ENCODE results near the gene GTPBP6. TPM values are rescaled to one million over a fixed set of nuclear protein-coding genes. Genes with fewer than 3 reads are reported as not detected.

Gene GTPBP6
- total and polyA plus RNA-seq, 2 donors (not counting 3 experiments of a cell fraction or from before 2014, with no cell fraction given) = 39.1 to 63.5 TPM

- ChIA-PET CTCF (no interaction called here), POLR2A (no interaction called here)
- no peak overlapping the region for H3K9ac ChIP-seq (replicated peaks; ENCODE audit: extremely low read depth, insufficient read depth, low read length)
- no peaks in the 10 kb centered on the region for H3K79me2 ChIP-seq (ENCODE audit: control insufficient read depth, insufficient read depth, low read length)
- no peaks in the 10 kb centered on the region for H3K27me3 ChIP-seq (ENCODE audit: control insufficient read depth in 2 of 2, insufficient read depth in 2 of 2, low read length in 2 of 2)
- DNase-seq (ENCODE audit: low read depth, low spot score) (no peak), FAIRE-seq (no peak)
- H3K4me2 ChIP-seq (ENCODE audit: insufficient read depth, low read length) = no peak overlapping the region
- no peaks in the 10 kb centered on the region for H3K9me1 ChIP-seq (replicated peaks; ENCODE audit: control insufficient read depth, extremely low read depth, insufficient read depth, low read length)
- H3K4me3 ChIP-seq (replicated peaks in 1 of 3; ENCODE audit: insufficient read depth in 1 of 3, low read depth in 1 of 3, low read length in 3 of 3) = no peak overlapping the region
- no peak overlapping the region for H3K27ac ChIP-seq (ENCODE audit: insufficient read depth, low read depth, low read length)
- no peaks in the 10 kb centered on the region for H3K9me3 ChIP-seq (replicated peaks; ENCODE audit: control insufficient read depth, insufficient read depth, low read length)
- H2AFZ ChIP-seq (ENCODE audit: low read depth, low read length) = no peak overlapping the region
- dilution Hi-C loops (cut with MboI; ENCODE audit: extremely low pct_ligation_motif_present, low sequenced_read_pairs) = no loop called here
- no peak for TF ChIP-seq CTCF (IDR thresholded peaks at IDR 0.05; ENCODE audit: extremely low read depth in 1 of 2, insufficient read depth in 1 of 2, low read depth in 1 of 2, low read length in 2 of 2)
- TF ChIP-seq POLR2A (IDR thresholded peaks at IDR 0.05; ENCODE audit: low read depth, low read length) = no peak
- TF ChIP-seq MYC (IDR thresholded peaks at IDR 0.05; ENCODE audit: low read depth, low read length) = no peak
- TF ChIP-seq EZH2 (IDR thresholded peaks at IDR 0.05; ENCODE audit: borderline replicate concordance, low read depth, low read length, severe bottlenecking) = no peak
- TF ChIP-seq JUN (IDR thresholded peaks at IDR 0.05; ENCODE audit: borderline replicate concordance, insufficient read depth, insufficient read length, low read depth) = no peak
- no peak for TF ChIP-seq POLR2AphosphoS5 (IDR thresholded peaks at IDR 0.05; ENCODE audit: insufficient read depth, low read depth, low read length)
- no peak for TF ChIP-seq GATA2 (IDR thresholded peaks at IDR 0.05; ENCODE audit: insufficient read depth, insufficient read length, low read depth, low read length)
- H3K4me1 ChIP-seq (ENCODE audit: control insufficient read depth, extremely low read depth, insufficient read depth, low read length) = no peaks in the 10 kb centered on the region
- no peaks in the 10 kb centered on the region for H4K20me1 ChIP-seq (replicated peaks; ENCODE audit: control insufficient read depth, extremely low read depth, insufficient read depth, low read length)
- peaks cover 0 to 3% of the 10 kb centered on the region in 2 experiments for H3K36me3 ChIP-seq (ENCODE audit: control insufficient read depth in 2 of 2, extremely low read depth in 1 of 2, insufficient read depth in 2 of 2, low read length in 2 of 2)
- no TSS peak for BruUV-seq (replicated peaks)
- intact Hi-C loops (cut with micrococcal nuclease) = no loop called here
These were observed 27.1 kb downstream of the GTPBP6 start for GRCh38 chrX:291411-291901.
